Spleen (tissue), 11 donors: ENCODE data around the gene PLAC1. TPM values are rescaled to one million over a fixed set of nuclear protein-coding genes. Genes with fewer than 3 reads are reported as not detected.
A peak's percentile ranks its signal among the peaks of the same experiment; 100 is the strongest.

Experiments used
- DNase-seq: peaks from one replicate; pipeline ENCODE4 v3.0.0-alpha.2; 2020
- H3K27ac ChIP-seq, 8 donors: fragments of 200-600 bp; sonication (generic) in 7 of 8; 1 replicate in 4 of 8; 2 replicates in 4 of 8; pipeline versions ENCODE4 v1.5.0 to v1.8.0; 2016 to 2021; ENCODE audit warnings: inconsistent platforms in 4 of 8, mild to moderate bottlenecking in 4 of 8, moderate library complexity in 1 of 8
- H3K27me3 ChIP-seq, 7 donors: fragments of 200-600 bp; sonication (generic) in 6 of 7; replicated peaks in 1 of 7; 1 replicate in 4 of 7; 2 replicates in 3 of 7; pipeline versions ENCODE4 v1.5.0 to v1.8.0; 2016 to 2021; ENCODE audit warnings: inconsistent platforms in 3 of 7, mild to moderate bottlenecking in 1 of 7
- H3K36me3 ChIP-seq, 6 donors: fragments of 200-600 bp; sonication (generic) in 5 of 6; 1 replicate in 4 of 6; 2 replicates in 2 of 6; pipeline versions ENCODE4 v1.5.0 to v1.8.0; 2016 to 2021; ENCODE audit warnings: inconsistent platforms in 2 of 6
- H3K4me1 ChIP-seq, 6 donors: fragments of 200-600 bp; sonication (generic) in 5 of 6; 1 replicate in 3 of 6; 2 replicates in 3 of 6; pipeline versions ENCODE4 v1.5.0 to v1.8.0; 2016 to 2021; ENCODE audit warnings: inconsistent platforms in 3 of 6
- H3K4me3 ChIP-seq, 8 donors: fragments of 200-600 bp; sonication (generic) in 7 of 8; 1 replicate in 4 of 8; 2 replicates in 4 of 8; pipeline versions ENCODE4 v1.5.0 to v1.8.0; 2016 to 2021; ENCODE audit warnings: inconsistent platforms in 4 of 8, mild to moderate bottlenecking in 4 of 8, moderate library complexity in 2 of 8
- H3K9me3 ChIP-seq, 8 donors: fragments of 200-600 bp; sonication (generic) in 7 of 8; 1 replicate in 4 of 8; 2 replicates in 4 of 8; pipeline versions ENCODE4 v1.5.0 to v1.8.0; 2016 to 2021; ENCODE audit warnings: inconsistent platforms in 4 of 8
- POLR2A ChIP-seq, 3 donors: fragments of 450-650 bp; IDR thresholded peaks; one replicate each; pipeline ENCODE4 v1.5.1; 2017; ENCODE audit warnings: antibody characterized with exemption in 3 of 3, mild to moderate bottlenecking in 1 of 3
- POLR2AphosphoS5 ChIP-seq, 3 donors: sonication (generic); formaldehyde crosslinking; IDR thresholded peaks; one replicate each; pipeline ENCODE4 v1.5.1; 2017; ENCODE audit warnings: antibody characterized with exemption in 3 of 3
- WGBS, 5 donors: extraction: QIAGEN DNeasy Blood & Tissue Kit in 3 of 5; methylation state at CpG; one replicate each; pipeline versions ENCODE4 v1.1.5 to v1.1.7; 2013 to 2018; 5-methylcytosine and 5-hydroxymethylcytosine counted together
- intact Hi-C: fragments of 100-400 bp; cut with DNase I; formaldehyde crosslinking; loops from one replicate; pipeline ENCODE4 v1.15.0; 2023; ENCODE audit warnings: low total_unique reads
- polyA plus RNA-seq, 3 donors: library from polyadenylated mRNA; stranded (reverse); fragments of 200-250 nt; gene quantifications; one replicate each; pipeline ENCODE4 v1.2.1, GENCODE V29; 2013
- total RNA-seq, 7 donors: library from RNA; depleted of rRNA in 3 of 7; stranded (reverse); fragments of >200 nt in 3 of 7; fragmentation: NEBNext Ultra II Directional in 4 of 7; extraction: Animal tissue kit (Norgen Biotek cat#: 25700) in 4 of 7; gene quantifications; one replicate each; pipeline versions ENCODE4 v1.1.0 to v1.2.1, GENCODE V29; 2016 to 2021
- TF ChIP-seq, protein P1 (sequence below), 11 experiments: fragments of 200-600 bp in 7 of 11; fragments of 450-650 bp in 4 of 11; sonication (generic) in 4 of 11; IDR thresholded peaks in 8 of 11; conservative IDR thresholded peaks in 3 of 11; 1 replicate in 7 of 11; 2 replicates in 4 of 11; pipeline versions ENCODE4 v1.4.0 to v1.8.0; 2016 to 2021; ENCODE audit warnings: antibody characterized with exemption in 11 of 11, inconsistent platforms in 4 of 11, mild to moderate bottlenecking in 1 of 11
- donor health status: healthy with polysubstance abuse.
- donor health status: DM: no; HTN: no; CAD: no; lungs with moderate emphysema.
- donor health status: DM: no; HTN: no; CAD: no.
- donor health status: Bipolar disorder and iron deficiency.
- donor health status: healthy.
- donor health status: DM: no; HTN: no; CAD: no.
- donor health status: DM: yes; HTN: yes; CAD: no.

The PLAC1 gene
- total and polyA plus RNA-seq, 10 donors = not detected

DNA sequence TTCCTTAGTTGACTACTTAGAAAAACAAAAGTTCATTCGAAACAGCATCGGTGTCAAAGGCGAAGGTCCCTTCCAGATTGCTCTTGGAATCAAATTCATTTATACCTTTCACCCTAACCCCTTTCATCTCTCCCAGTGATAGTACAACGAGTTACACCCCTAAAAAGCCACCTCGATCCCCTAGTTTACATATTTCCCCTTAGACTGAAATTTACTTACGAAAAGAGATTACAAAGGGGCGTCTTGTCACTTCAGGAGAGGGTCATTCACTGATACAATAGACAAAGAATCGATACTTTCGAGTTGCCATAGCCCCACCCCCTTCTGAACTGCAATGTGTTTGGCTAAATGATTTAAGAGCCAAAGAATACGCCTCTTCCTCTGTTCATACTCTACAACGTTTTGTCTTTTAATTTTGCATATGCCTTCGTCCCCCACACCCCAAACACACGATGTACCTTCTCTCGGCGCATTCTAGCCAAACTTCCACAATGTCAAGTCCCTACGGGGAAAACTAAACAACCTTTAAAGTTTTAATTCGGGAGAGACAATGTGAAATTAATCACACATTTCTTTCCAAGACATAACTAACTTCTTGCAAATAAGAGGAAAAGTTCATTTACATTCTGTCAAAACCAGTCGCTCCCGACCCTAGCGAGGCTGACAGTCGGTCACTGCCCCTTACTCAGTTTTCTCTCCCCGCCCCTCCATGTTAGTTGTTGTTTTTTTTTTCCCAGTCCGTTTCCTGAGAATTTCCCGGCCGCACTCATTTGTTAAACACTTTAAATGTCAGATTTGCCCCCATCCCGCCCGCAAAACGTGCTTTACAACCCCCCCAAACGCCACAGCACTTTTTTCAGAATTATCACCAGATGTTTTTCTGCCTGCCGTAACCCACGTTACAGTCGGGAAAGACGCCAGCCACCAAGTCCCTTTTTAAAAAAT is 109.7 kb downstream of the PLAC1 start:
- Histone ChIP-seq H3K4me1 (peaks cover 0 to 64% (median 17%) of the 10 kb centered on the region in 6 donors), H3K4me3 (peak overlapping the region; percentile 18 to 73 (median 48)), H3K9me3 (no peaks in the 10 kb centered on the region), H3K36me3 (peaks cover 0 to 7% (median 0%) of the 10 kb centered on the region in 6 donors), H3K27ac (peak overlapping the region; percentile 58 to 90 (median 84)), H3K27me3 (peaks cover 0 to 85% (median 52%) of the 10 kb centered on the region in 7 donors)
- DNase-seq = no peak
- 1 to 33% (median 4%) methylated on average over 33 of the region's 33 CpGs for WGBS, 5 donors
- intact Hi-C loops = no loop called here
- TF ChIP-seq POLR2A (IDR thresholded peaks at IDR 0.05) (no peak), POLR2AphosphoS5 (IDR thresholded peaks at IDR 0.05) (no peak)
- TF ChIP-seq, protein P1, sequence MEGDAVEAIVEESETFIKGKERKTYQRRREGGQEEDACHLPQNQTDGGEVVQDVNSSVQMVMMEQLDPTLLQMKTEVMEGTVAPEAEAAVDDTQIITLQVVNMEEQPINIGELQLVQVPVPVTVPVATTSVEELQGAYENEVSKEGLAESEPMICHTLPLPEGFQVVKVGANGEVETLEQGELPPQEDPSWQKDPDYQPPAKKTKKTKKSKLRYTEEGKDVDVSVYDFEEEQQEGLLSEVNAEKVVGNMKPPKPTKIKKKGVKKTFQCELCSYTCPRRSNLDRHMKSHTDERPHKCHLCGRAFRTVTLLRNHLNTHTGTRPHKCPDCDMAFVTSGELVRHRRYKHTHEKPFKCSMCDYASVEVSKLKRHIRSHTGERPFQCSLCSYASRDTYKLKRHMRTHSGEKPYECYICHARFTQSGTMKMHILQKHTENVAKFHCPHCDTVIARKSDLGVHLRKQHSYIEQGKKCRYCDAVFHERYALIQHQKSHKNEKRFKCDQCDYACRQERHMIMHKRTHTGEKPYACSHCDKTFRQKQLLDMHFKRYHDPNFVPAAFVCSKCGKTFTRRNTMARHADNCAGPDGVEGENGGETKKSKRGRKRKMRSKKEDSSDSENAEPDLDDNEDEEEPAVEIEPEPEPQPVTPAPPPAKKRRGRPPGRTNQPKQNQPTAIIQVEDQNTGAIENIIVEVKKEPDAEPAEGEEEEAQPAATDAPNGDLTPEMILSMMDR (IDR thresholded peaks at IDR 0.05 in 8 of 11, conservative IDR thresholded peaks at IDR 0.05 in 3 of 11) = no peak

DNA sequence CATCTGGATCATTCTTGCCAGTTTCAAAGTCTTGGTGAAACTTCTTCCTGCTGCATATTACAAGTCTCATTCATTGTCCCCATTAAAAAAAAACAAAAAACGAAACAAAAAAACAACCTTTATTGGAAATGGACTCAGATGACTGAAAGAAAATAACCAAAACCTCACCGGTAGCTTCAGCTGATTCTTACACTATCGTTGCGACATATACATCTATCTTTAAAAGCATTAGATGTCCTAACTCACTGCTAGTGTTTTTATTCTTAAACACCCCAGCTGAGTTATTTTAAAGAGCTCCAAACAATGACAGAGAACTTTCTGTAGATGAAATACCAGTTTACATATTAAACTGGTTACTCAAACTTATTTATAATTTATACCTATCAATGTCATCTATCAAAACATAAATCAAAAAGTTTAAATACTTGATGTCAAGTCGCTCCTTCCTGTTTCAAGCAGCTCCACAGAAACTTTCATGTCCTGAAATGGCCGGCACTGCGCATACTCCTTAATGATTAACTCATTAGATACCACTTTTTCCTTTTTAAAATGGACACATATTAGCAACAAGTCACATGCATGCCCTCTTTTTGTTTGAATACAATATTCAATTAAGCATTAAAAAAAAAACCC is 111.1 kb downstream of the PLAC1 start:
- peak overlapping the region in 1 of 8 donors; percentile 86 for H3K27ac ChIP-seq
- TF ChIP-seq POLR2A (IDR thresholded peaks at IDR 0.05) (no peak), POLR2AphosphoS5 (IDR thresholded peaks at IDR 0.05) (no peak)
- TF ChIP-seq, protein P1 (IDR thresholded peaks at IDR 0.05 in 8 of 11, conservative IDR thresholded peaks at IDR 0.05 in 3 of 11) = no peak
- H3K4me1 ChIP-seq = peaks cover 0 to 76% (median 17%) of the 10 kb centered on the region in 6 donors
- no peak for DNase-seq
- peaks cover 0 to 82% (median 52%) of the 10 kb centered on the region in 7 donors for H3K27me3 ChIP-seq
- H3K36me3 ChIP-seq = peaks cover 0 to 7% (median 0%) of the 10 kb centered on the region in 6 donors
- H3K4me3 ChIP-seq = peak overlapping the region in 5 of 8 donors; percentile 34 to 73 (median 50)
- no peaks in the 10 kb centered on the region for H3K9me3 ChIP-seq
- WGBS, 5 donors = 43 to 60% (median 48%) methylated on average over 7 of the region's 7 CpGs
- intact Hi-C loops = no loop called here

DNA sequence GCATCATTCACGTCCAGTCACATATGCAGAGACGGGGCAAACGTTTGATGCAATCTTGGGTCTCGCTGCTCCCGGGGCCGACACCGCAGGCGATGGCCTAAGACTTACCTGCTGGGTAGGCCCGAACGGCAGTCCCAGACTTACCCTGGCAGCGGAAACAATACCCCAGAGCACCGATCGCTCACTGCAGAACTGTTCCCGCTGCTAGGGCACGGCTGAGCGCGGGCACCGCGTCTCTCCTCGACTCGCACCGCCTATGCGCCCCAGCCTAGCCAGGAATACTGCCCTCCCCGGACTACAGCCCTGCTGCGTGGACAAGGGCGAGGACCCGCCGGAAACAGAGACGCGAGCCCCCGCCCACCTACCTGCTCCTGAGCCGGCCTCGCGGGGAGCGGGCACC is 112.1 kb downstream of the PLAC1 start:
- peaks cover 0 to 71% (median 16%) of the 10 kb centered on the region in 6 donors for H3K4me1 ChIP-seq
- H3K4me3 ChIP-seq = peak overlapping the region in 2 of 8 donors; percentile 58 to 73
- intact Hi-C loops = no loop called here
- H3K9me3 ChIP-seq = no peaks in the 10 kb centered on the region
- no peak overlapping the region for H3K27ac ChIP-seq
- 77 to 90% (median 86%) methylated on average over 24 to 35 of the region's 35 CpGs for WGBS, 5 donors
- TF ChIP-seq POLR2AphosphoS5 (IDR thresholded peaks at IDR 0.05) = peak in 1 of 3 donors; percentile 17
- TF ChIP-seq, protein P1 (IDR thresholded peaks at IDR 0.05 in 8 of 11, conservative IDR thresholded peaks at IDR 0.05 in 3 of 11) = no peak
- TF ChIP-seq POLR2A (IDR thresholded peaks at IDR 0.05) = no peak
- peaks cover 0 to 7% (median 0%) of the 10 kb centered on the region in 6 donors for H3K36me3 ChIP-seq
- H3K27me3 ChIP-seq = peaks cover 0 to 78% (median 52%) of the 10 kb centered on the region in 7 donors
- no peak for DNase-seq
